HG03066 (cell line): ENCODE results near the gene NGF.

Experiments used
- ATAC-seq: cut with Tn5 transposase; IDR thresholded peaks from one replicate; pipeline ENCODE4 v1.9.1; 2021; ENCODE audit warnings: low read depth; ENCODE audit not compliant: unreplicated experiment

The NGF gene

GRCh38 chr1:115241309-115241708 is 96.7 kb downstream of the NGF start:
- ATAC-seq: no peak

- ATAC-seq: no peak
These were observed 97.8 kb downstream of the NGF start for GRCh38 chr1:115240297-115240696.

- ATAC-seq: no peak
These were observed 98.6 kb downstream of the NGF start for GRCh38 chr1:115239426-115239825.

GRCh38 chr1:115239148-115239422 is 99.0 kb downstream of the NGF start:
- no peak for ATAC-seq

- no peak for ATAC-seq
These were observed 99.5 kb downstream of the NGF start for GRCh38 chr1:115238336-115239147.

- no peak for ATAC-seq
These were observed 100.5 kb downstream of the NGF start for GRCh38 chr1:115237507-115237906.

- ATAC-seq: no peak
These were observed 101.0 kb downstream of the NGF start for GRCh38 chr1:115237023-115237422.
